Measurements from ENCODE around the gene COX17. TPM values are rescaled to one million over a fixed set of nuclear protein-coding genes. Genes with fewer than 3 reads are reported as not detected.
A peak's percentile ranks its signal among the peaks of the same experiment; 100 is the strongest.

The COX17 gene, protein sequence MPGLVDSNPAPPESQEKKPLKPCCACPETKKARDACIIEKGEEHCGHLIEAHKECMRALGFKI
- total RNA-seq (20.6 TPM), polyA plus RNA-seq (86.6 TPM)

DNA sequence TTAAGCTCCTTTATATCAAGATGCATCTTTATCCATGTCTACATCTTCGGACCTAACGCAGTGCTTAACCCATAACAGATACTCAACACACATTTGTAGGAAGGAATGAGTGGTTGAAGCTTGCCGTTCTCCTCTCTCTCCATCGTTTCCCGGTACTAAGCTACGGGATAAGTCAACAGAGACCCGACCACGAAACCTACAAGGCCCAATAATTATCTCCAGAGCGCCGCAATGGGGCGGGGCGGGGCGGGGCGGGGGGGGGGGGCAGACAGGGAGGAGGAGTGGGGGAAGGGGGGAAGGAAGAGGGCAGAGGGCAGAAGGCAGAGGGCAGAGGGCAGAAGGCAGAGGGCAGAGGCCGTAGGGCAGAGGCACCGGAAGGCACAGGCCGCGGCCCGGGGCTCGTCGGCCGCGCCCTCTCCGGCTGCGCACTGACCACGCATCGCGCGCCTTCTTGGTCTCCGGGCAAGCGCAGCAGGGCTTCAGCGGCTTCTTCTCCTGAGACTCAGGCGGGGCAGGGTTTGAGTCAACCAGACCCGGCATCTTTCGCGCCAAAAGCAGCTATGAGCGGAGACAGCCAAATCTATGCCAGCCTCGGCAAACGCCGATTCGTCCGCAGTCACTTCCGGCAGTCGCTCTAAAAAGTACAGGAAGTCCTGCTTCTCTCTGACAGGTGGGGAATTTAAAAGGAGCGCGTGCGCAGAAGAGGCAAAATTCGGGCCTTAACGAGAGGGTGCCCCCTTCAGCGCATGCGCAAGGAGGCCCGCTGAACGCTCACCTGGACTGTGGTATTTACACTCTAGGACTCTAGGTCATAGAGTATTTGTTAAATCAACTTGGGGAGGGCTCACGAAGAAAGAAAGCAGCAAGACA lies at the start of gene COX17:
TSS of gene COX17 (minus strand) at position 636 of the 870 bp plus-strand sequence. CDS start at position 540, 96 bp downstream.
- Histone ChIP-seq H3K36me3 (ENCODE audit: insufficient read depth) (peaks cover 3% of the 10 kb centered on the region), H3K27ac (ENCODE audit: low read depth) (peak within 1 kb of the TSS; percentile 94), H3K4me3 (ENCODE audit: low read depth, low read length) (peak within 1 kb of the TSS; percentile 89), H3K4me1 (ENCODE audit: insufficient read depth) (no peaks in the 10 kb centered on the region)
- peak; percentile 93 for DNase-seq (ENCODE audit: extremely low spot score)
- WGBS = under 1% methylated on average over 54 of the region's 54 CpGs

DNA sequence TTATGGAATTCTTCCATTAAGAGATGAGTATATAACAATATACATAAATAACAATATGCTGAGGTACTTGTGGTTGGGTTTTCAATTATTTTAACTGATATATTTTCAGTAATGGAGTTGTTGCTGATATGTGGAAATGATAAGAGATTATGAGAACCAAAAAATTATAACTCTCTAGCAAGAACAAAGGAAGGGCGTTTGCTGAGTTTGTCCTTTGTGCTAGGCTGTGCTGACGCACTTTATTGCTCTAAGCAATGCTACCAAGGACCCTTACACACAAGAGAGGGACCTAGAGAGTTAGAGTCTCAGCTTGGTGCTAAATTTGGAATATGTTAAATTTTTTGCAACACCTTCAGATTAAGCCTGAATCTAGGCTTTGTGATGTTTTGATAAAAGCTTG lies 49.7 kb upstream of the COX17 start:
- H3K27ac ChIP-seq (ENCODE audit: low read depth) = no peak overlapping the region
- H3K36me3 ChIP-seq (ENCODE audit: insufficient read depth) = no peaks in the 10 kb centered on the region
- H3K4me3 ChIP-seq (ENCODE audit: low read depth, low read length) = no peak overlapping the region
- 76% methylated on average over 2 of the region's 2 CpGs for WGBS
- no peaks in the 10 kb centered on the region for H3K4me1 ChIP-seq (ENCODE audit: insufficient read depth)
- no peak for DNase-seq (ENCODE audit: extremely low spot score)

DNA sequence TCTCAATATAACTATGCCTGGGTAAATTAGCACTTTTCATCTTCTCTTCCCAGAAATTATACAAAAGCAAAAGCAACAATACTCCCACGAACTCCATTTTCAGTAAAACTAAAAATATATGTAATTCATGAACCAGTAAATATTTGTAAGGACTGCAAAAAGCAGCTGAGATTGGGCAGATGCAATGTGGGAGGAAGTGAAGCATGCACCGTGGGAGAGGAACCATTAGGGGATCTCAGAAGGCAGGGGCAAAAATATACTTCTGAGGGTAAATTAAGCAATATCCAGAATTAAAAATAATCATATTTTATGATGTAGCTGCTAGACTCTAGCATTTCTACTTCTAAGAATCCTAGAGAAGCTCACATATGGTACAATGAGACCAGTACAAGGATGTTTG lies 45.8 kb upstream of the COX17 start:
- no peak overlapping the region for H3K27ac ChIP-seq (ENCODE audit: low read depth)
- no peaks in the 10 kb centered on the region for H3K4me1 ChIP-seq (ENCODE audit: insufficient read depth)
- DNase-seq (ENCODE audit: extremely low spot score) = no peak
- no peak overlapping the region for H3K4me3 ChIP-seq (ENCODE audit: low read depth, low read length)
- peaks cover 2% of the 10 kb centered on the region for H3K36me3 ChIP-seq (ENCODE audit: insufficient read depth)
- WGBS = 59% methylated on average over 2 of the region's 2 CpGs

DNA sequence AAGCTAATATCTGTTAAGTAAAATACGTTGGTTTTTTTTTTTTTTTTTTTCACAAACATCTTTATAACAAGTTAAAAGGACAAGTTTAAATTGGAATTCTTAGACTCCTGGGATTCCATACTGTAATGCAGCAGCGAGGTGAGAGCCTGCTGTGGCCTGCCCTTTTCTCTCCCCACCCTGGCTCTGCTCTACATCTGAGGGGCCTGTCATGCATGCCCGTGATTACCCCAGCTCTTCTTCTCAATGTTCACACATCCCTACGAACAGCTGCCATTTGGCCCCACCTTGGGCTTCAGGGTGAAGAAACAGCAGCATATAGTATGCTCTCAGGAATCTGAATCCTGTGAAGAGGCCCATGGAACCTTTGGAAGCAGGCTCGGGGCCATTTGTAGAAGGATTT lies 40.3 kb upstream of the COX17 start:
- H3K36me3 ChIP-seq (ENCODE audit: insufficient read depth) = peaks cover 2% of the 10 kb centered on the region
- H3K4me3 ChIP-seq (ENCODE audit: low read depth, low read length) = no peak overlapping the region
- no peak for DNase-seq (ENCODE audit: extremely low spot score)
- no peaks in the 10 kb centered on the region for H3K4me1 ChIP-seq (ENCODE audit: insufficient read depth)
- WGBS = 73% methylated on average over 5 of the region's 5 CpGs
- H3K27ac ChIP-seq (ENCODE audit: low read depth) = no peak overlapping the region

DNA sequence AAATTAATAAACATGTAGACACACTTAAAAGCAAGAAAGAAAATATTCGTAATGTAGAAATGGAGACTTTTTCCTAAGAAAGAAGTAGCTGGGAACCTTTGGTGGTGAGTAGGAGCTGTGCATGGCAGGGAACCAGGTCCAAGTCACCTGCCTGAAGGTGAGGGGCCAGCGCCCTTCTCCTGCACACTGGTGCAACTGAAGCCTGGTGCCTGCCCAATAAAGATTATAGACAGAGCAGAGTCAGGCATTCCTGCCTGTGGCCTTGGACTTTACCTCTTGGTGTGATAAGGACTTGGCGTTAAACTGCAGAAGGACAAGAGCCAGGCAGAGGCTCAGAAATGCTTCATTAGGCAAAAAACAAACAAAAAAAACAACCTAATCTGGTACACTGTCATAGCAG lies 39.8 kb upstream of the COX17 start:
- H3K27ac ChIP-seq (ENCODE audit: low read depth) = no peak overlapping the region
- WGBS = 88% methylated on average over 3 of the region's 3 CpGs
- no peaks in the 10 kb centered on the region for H3K4me1 ChIP-seq (ENCODE audit: insufficient read depth)
- DNase-seq (ENCODE audit: extremely low spot score) = no peak
- H3K4me3 ChIP-seq (ENCODE audit: low read depth, low read length) = no peak overlapping the region
- H3K36me3 ChIP-seq (ENCODE audit: insufficient read depth) = peaks cover 2% of the 10 kb centered on the region

DNA sequence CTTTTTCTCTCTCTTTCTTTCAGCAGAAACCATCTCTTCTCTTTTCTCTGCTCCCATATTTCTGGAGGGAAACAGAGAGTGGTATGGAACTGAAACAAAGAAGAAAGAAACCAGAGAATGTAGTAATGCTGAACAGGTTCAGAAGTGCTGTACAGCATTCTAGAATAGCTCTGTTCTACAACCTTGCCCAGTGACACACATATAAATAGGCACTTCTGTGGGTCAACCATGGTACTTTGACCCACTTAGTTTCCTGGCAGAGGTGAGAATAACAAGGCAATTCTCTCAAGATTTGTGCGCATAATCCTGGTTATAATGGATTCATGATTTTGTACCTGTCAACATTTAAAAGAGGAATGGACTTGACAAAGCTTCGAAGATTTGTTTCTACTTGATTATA lies 37.9 kb upstream of the COX17 start:
- Histone ChIP-seq H3K4me1 (ENCODE audit: insufficient read depth) (no peaks in the 10 kb centered on the region), H3K36me3 (ENCODE audit: insufficient read depth) (peaks cover 2% of the 10 kb centered on the region), H3K4me3 (ENCODE audit: low read depth, low read length) (no peak overlapping the region), H3K27ac (ENCODE audit: low read depth) (no peak overlapping the region)
- no peak for DNase-seq (ENCODE audit: extremely low spot score)
- WGBS = 95% methylated on average over 2 of the region's 2 CpGs

DNA sequence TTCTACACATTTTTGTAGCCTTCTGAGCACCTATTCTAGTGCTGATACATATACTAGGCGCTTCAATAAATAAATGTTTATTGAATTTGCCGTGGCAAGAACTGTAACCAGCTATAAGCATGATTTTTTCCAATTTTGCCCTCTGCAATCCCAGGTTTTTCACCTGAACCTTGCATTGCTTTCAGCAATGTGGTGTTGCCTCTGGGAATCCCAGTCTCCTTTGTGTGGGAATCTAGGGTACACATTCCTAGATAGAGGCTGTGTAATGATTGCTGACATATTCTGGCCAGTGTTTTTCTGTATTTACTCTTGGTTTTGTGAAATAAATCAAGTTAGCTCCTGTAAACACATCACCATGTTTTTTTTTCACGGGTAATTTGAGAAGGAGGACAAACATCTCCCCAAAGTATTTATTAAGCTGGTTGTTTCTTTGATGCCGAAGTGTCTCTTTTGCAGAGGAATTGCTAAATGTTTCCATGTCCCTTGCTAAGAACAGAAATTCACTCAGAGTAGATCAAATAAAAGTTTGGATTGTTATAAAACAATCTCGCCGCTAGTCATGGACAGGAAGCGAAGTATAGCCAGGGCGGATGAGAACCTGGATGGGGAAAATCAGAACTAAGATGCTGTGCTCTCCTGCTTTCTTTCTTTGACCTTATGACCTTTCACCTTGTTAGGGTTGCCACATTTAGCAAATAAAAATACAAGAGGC lies 26.8 kb upstream of the COX17 start:
- no peak overlapping the region for H3K4me3 ChIP-seq (ENCODE audit: low read depth, low read length)
- DNase-seq (ENCODE audit: extremely low spot score) = no peak

DNA sequence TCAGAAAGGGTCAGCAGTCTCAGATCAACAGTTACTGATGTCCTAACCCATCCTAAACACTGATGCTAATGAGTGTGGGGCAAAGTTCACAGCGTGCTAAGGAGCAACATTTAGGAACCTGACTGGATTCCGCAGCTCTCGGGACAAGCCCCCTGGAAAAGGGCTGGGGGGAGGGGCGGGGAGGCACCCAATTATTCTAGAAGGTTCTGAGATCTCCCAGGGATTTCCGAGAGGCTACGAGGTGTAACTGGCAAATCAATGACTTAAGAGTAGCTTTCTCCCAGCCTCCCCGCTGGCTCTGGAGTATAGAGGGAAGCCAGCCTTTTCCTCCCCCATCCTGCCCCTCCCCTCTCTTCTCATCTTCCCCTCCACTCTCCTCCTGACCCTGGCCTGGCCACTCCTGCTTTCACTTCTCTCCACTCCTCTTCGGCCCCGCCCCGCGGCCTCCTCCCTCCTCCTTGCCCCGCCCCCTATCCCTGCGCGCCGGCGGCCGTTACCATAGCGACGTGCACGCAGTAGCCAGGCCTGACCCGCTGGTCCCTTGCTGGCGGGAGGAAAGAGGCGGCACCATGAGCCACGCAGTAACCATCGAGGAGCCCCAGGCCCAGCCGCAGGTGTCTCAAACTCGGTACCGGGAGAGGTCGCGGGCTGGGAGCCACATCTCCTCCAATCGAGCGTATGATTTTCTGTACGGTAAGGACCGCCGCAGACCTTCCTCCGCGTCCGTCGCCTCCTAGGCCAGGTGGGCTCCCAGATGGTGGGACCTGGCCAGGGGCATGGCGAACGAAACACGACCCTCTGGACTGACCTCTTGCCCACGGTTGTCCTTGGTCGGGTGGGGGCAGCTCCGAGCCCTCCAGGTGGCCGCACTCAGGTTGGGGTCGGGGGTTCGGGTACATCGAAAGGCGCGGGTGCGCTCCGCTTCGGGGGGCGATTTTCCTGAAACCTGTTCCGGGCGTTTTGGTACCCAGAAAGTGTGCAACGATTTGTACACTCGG lies 25.6 kb upstream of the COX17 start, which contains the start of gene CFAP91:
TSS of gene CFAP91 (plus strand) at position 493 of the 998 bp plus-strand sequence. CDS start at position 570, 77 bp downstream.
- Histone ChIP-seq H3K27ac (ENCODE audit: low read depth) (no peak within 1 kb of the TSS), H3K36me3 (ENCODE audit: insufficient read depth) (no peaks in the 10 kb centered on the region), H3K4me1 (ENCODE audit: insufficient read depth) (no peaks in the 10 kb centered on the region), H3K4me3 (ENCODE audit: low read depth, low read length) (peak within 1 kb of the TSS; percentile 57)
- peak; percentile 77 for DNase-seq (ENCODE audit: extremely low spot score)
- 5% methylated on average over 59 of the region's 59 CpGs for WGBS

More for the DNA sequence above, 26.8 kb upstream of the COX17 start:
- Histone ChIP-seq H3K27ac (ENCODE audit: low read depth) (no peak overlapping the region), H3K4me1 (ENCODE audit: insufficient read depth) (no peaks in the 10 kb centered on the region), H3K36me3 (ENCODE audit: insufficient read depth) (no peaks in the 10 kb centered on the region)
- WGBS = 57% methylated on average over 8 of the region's 8 CpGs

DNA sequence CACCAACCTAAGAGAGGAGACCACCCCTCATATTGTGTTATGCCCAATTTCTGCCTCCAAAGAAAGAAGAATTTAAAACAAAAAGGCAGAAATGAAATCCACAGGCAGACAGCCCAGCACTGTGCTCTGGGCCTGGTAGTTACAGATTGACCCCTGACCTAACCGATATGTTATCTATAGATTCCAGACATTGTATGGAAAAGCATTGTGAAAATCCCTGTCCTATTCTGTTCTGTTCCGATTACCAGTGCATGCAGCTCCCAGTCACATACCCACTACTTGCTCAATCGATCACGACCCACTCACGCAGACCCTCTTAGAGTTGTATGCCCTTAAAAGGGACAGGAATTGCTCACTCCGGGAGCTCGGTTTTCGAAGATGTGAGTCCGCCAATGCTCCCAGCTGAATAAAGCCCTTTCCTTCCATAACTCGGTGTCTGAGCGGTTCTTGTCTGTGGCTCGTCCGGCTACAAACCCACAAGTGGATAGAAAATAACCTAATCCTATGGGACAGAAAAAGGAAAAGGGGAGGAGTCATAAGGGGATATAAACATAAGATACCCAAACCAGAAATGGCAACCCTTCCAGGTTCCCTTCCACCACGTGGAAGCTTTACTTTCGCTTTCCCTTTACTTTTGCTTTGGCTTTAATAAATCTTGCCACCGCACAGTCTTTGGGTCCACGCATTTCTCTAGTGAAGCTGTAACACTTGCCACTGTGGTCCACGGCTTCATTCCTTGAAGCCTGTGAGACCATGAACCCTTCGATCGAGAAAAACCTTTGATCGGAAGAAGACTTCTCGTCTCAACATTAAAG lies 23.9 kb upstream of the COX17 start:
- Histone ChIP-seq H3K27ac (ENCODE audit: low read depth) (no peak overlapping the region), H3K4me3 (ENCODE audit: low read depth, low read length) (no peak overlapping the region), H3K36me3 (ENCODE audit: insufficient read depth) (no peaks in the 10 kb centered on the region), H3K4me1 (ENCODE audit: insufficient read depth) (no peaks in the 10 kb centered on the region)
- DNase-seq (ENCODE audit: extremely low spot score) = no peak
- 90% methylated on average over 22 of the region's 22 CpGs for WGBS

DNA sequence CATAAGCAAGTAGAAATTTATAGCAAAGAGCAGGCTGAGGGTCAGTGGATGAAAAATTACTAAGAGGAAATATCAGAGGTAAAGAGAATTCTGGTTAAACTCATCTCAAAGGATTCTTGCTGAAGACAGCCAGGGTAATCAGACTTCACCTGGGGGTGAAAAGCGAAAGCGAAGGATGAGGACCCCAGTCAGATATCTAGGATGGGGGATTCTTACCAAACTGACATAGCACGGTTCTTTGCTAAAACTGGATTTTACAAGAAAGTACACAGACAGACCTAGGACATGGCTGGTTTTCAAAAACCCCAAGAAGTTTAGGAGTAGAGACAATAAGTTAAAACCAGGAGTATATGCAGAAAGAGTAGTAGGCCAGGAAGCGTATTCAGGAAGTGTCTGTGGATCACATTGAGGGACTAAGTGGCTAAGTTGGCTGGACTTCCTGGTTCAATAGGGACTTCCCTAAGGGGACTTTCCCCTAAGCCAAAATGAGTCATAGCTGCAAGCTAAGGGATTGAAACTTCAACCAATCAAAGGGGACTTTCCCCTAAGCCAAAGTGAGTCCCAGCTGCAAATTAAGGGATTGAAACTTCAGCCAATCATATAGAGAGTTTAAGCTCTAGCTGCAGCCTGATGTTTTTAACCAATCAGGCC lies 23.2 kb upstream of the COX17 start:
- Histone ChIP-seq H3K36me3 (ENCODE audit: insufficient read depth) (no peaks in the 10 kb centered on the region), H3K4me3 (ENCODE audit: low read depth, low read length) (no peak overlapping the region), H3K27ac (ENCODE audit: low read depth) (no peak overlapping the region), H3K4me1 (ENCODE audit: insufficient read depth) (no peaks in the 10 kb centered on the region)
- no peak for DNase-seq (ENCODE audit: extremely low spot score)
- WGBS = 85% methylated on average over 4 of the region's 4 CpGs

DNA sequence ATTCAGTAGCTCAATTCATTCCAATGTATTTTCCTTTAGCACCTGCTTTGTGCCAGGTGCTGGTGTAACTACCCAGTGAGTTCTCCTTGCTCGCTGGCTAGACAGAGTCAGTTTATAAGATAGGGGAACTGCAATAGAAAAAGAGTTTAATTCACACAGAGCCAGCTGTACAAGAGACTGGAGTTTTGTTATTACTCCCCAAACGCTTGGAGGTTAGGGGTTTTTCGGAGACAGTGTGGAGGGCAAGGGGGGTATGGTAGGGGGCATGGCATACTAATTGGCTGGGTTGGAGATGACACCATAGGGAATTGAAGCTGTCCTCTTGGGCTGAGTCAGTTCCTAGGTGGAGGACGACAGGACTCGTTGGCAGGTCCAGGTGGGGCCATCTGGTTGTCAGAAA lies 20.2 kb upstream of the COX17 start:
- H3K4me3 ChIP-seq (ENCODE audit: low read depth, low read length) = no peak overlapping the region
- no peak for DNase-seq (ENCODE audit: extremely low spot score)
- no peaks in the 10 kb centered on the region for H3K4me1 ChIP-seq (ENCODE audit: insufficient read depth)
- WGBS = 76% methylated on average over 5 of the region's 5 CpGs
- H3K36me3 ChIP-seq (ENCODE audit: insufficient read depth) = no peaks in the 10 kb centered on the region
- H3K27ac ChIP-seq (ENCODE audit: low read depth) = no peak overlapping the region

DNA sequence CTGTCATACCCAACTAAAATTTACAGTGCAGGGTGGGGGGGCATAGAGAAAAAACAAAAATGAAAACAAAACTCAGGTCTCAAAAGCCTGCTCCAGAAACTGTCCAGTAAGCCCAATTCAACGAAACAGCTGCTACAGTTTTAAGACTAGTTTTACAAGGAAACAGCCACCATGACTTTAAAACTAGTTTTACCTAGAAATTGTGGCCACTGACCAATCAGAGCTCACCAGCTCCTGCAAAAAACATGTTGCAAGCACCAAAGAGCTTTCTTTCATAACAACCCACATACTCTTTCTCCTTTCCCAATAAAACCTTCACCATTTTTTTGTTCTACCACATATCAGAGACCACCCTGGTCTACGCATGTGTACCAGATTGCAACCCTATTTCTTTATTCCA lies 18.3 kb upstream of the COX17 start:
- H3K4me1 ChIP-seq (ENCODE audit: insufficient read depth) = no peaks in the 10 kb centered on the region
- WGBS = 84% methylated on average over 2 of the region's 2 CpGs
- H3K27ac ChIP-seq (ENCODE audit: low read depth) = no peak overlapping the region
- no peak overlapping the region for H3K4me3 ChIP-seq (ENCODE audit: low read depth, low read length)
- no peaks in the 10 kb centered on the region for H3K36me3 ChIP-seq (ENCODE audit: insufficient read depth)
- no peak for DNase-seq (ENCODE audit: extremely low spot score)

Data from urinary bladder (tissue), 4 donors.